NCI-H69 (cell line): ENCODE data around the gene ELAVL1.

Source experiments
- DNase-seq: peaks from one replicate; lab custom pipeline; 2025; lab: John Stamatoyannopoulos, UW

ELAVL1 gene

DNA sequence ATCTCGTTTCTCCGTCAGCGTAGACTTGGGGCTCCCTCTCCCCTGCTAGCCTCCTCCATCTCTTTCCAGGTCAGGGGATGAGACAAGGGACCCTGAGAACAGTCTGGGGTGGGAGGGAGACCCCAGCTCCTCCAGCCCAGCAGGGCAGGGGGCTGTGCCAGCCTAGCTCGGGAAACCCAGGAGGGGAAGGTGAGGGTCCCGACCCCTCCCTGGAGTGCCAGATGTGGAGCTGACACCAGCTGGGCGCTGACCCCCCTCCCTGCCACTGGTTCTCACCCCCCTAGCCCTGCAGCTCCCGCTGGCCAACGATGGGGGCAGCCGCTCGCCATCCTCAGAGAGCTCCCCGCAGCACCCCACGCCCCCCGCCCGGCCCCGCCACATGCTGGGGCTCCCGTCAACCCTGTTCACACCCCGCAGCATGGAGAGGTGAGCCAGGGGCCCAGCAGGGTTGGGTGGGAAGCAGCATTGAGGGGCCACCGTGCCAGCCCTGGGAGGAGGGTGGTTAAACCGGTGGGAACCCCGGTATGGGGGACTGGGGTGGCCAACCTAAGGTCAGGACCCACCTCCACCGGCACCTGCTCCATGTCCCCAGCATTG, 95.9 kb downstream of the ELAVL1 start:
- DNase-seq = no peak

- no peak for DNase-seq
These were observed 96.5 kb downstream of the ELAVL1 start for GRCh38 chr19:7908742-7909461.
